ENCODE measurements around the gene AMOT.

The AMOT gene

DNA sequence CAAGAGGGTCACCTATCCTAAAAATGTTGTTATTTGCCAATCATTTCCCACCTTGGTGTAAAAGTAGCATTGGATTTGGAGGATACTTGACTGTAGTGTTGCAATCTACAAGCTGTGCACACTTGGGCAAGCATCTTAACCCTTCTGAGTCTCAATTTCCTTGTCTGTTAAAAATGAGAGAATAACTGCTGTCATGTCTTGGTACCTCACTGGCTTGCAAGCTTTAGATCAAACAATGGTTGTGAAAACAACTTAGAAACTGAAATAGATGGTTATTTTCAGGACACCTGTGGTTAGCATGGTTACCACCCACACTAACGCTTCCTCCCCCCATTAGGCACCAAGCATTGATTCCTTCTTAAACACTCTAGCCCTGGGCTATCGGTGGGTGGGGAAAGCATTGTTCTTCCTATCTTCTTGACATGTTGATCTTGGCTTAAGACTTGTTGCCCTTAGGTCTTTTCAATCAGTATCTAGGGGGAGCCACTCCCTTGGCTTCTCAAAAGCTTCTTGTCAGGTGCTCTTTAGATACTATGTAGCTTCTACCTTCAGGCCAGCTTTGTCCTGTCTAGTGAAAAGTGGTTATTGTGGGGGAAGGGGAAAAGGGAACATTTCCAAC is 10.6 kb upstream of the AMOT start (continued):
- no peak for TF ChIP-seq ZNF18 (tag by site-specific recombination; IDR thresholded peaks at IDR 0.05)
- no peak for TF ChIP-seq ZFP3 (tag by site-specific recombination; IDR thresholded peaks at IDR 0.05; ENCODE audit: low read depth)
- no peak for TF ChIP-seq ATF2 (tag by site-specific recombination; IDR thresholded peaks at IDR 0.05; ENCODE audit: low read depth)
- no peak for TF ChIP-seq ZNF704 (tag by site-specific recombination; IDR thresholded peaks at IDR 0.05)
- no peak for TF ChIP-seq ZNF530 (tag by site-specific recombination; IDR thresholded peaks at IDR 0.05; ENCODE audit: low read depth)
- TF ChIP-seq, protein P1, sequence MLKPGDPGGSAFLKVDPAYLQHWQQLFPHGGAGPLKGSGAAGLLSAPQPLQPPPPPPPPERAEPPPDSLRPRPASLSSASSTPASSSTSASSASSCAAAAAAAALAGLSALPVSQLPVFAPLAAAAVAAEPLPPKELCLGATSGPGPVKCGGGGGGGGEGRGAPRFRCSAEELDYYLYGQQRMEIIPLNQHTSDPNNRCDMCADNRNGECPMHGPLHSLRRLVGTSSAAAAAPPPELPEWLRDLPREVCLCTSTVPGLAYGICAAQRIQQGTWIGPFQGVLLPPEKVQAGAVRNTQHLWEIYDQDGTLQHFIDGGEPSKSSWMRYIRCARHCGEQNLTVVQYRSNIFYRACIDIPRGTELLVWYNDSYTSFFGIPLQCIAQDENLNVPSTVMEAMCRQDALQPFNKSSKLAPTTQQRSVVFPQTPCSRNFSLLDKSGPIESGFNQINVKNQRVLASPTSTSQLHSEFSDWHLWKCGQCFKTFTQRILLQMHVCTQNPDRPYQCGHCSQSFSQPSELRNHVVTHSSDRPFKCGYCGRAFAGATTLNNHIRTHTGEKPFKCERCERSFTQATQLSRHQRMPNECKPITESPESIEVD (tag by site-specific recombination; IDR thresholded peaks at IDR 0.05) = peak; percentile 35
- TF ChIP-seq ZNF660 (tag by site-specific recombination; IDR thresholded peaks at IDR 0.05) = no peak
- TF ChIP-seq ZNF169 (tag by site-specific recombination; IDR thresholded peaks at IDR 0.05) = no peak
- peak; percentile 75; the same call in 1 of the 2 replicates for TF ChIP-seq KLF7 (tag by site-specific recombination; IDR thresholded peaks at IDR 0.05; ENCODE audit: borderline replicate concordance)
- no peak for TF ChIP-seq ZNF513 (tag by site-specific recombination; IDR thresholded peaks at IDR 0.05)
- no peak for TF ChIP-seq ZNF239 (tag by site-specific recombination; IDR thresholded peaks at IDR 0.05)
- TF ChIP-seq ZNF223 (tag by site-specific recombination; IDR thresholded peaks at IDR 0.05) = no peak
- no peak for TF ChIP-seq ZNF555 (tag by site-specific recombination; conservative IDR thresholded peaks at IDR 0.05)
- no peak for TF ChIP-seq ZNF426 (tag by site-specific recombination; IDR thresholded peaks at IDR 0.05)
- TF ChIP-seq, protein P2, sequence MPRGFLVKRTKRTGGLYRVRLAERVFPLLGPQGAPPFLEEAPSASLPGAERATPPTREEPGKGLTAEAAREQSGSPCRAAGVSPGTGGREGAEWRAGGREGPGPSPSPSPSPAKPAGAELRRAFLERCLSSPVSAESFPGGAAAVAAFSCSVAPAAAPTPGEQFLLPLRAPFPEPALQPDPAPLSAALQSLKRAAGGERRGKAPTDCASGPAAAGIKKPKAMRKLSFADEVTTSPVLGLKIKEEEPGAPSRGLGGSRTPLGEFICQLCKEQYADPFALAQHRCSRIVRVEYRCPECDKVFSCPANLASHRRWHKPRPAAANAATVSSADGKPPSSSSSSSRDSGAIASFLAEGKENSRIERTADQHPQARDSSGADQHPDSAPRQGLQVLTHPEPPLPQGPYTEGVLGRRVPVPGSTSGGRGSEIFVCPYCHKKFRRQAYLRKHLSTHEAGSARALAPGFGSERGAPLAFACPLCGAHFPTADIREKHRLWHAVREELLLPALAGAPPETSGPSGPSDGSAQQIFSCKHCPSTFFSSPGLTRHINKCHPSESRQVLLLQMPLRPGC (tag by site-specific recombination; IDR thresholded peaks at IDR 0.05) = no peak
- no peak for TF ChIP-seq ZNF341 (tag by site-specific recombination; IDR thresholded peaks at IDR 0.05; ENCODE audit: low read depth)
- TF ChIP-seq ZNF518A (tag by site-specific recombination; conservative IDR thresholded peaks at IDR 0.05; ENCODE audit: low read depth) = no peak
- peak; percentile 25; the same call in 1 of the 2 replicates for TF ChIP-seq ZFHX2 (tag by site-specific recombination; conservative IDR thresholded peaks at IDR 0.05)
- TF ChIP-seq ZNF654 (tag by site-specific recombination; IDR thresholded peaks at IDR 0.05; ENCODE audit: low read depth) = no peak
- TF ChIP-seq WT1 (tag by site-specific recombination; IDR thresholded peaks at IDR 0.05) = 0 out of 2 replicates have a peak, but pooled peaks have one; percentile 37
- TF ChIP-seq ZEB2 (tag by site-specific recombination; IDR thresholded peaks at IDR 0.05) = no peak
- TF ChIP-seq ZNF561 (tag by site-specific recombination; IDR thresholded peaks at IDR 0.05; ENCODE audit: borderline replicate concordance) = 0 out of 2 replicates have a peak, but pooled peaks have one; percentile 13
